BLaER1 (cell line): ENCODE results near the gene MRPS26.
A peak's percentile ranks its signal among the peaks of the same experiment; 100 is the strongest.

Experiments
- H3K27ac ChIP-seq: shearing (Covaris generic); formaldehyde crosslinking; 2 replicates; pipeline ENCODE4 v1.8.1; 2022
- H3K27me3 ChIP-seq: shearing (Covaris generic); formaldehyde crosslinking; 2 replicates; pipeline ENCODE4 v1.8.1; 2022
- H3K36me3 ChIP-seq: shearing (Covaris generic); formaldehyde crosslinking; 2 replicates; pipeline ENCODE4 v1.8.1; 2022
- H3K4me1 ChIP-seq: shearing (Covaris generic); formaldehyde crosslinking; 2 replicates; pipeline ENCODE4 v1.8.1; 2022
- H3K4me2 ChIP-seq: shearing (Covaris generic); formaldehyde crosslinking; 2 replicates; pipeline ENCODE4 v1.8.1; 2022
- H3K4me3 ChIP-seq: shearing (Covaris generic); formaldehyde crosslinking; 2 replicates; pipeline ENCODE4 v1.8.1; 2022
- H3K9ac ChIP-seq: shearing (Covaris generic); formaldehyde crosslinking; 2 replicates; pipeline ENCODE4 v1.8.1; 2022
- H3K9me3 ChIP-seq: shearing (Covaris generic); formaldehyde crosslinking; 2 replicates; pipeline ENCODE4 v1.8.1; 2022
- H4K20me1 ChIP-seq: shearing (Covaris generic); formaldehyde crosslinking; 2 replicates; pipeline ENCODE4 v1.8.1; 2022
- Cebpa-rat ChIP-seq: shearing (Covaris generic); IDR thresholded peaks from 2 replicates; pipeline ENCODE4 v1.8.1; 2022

MRPS26 gene

GRCh38 chr20:3041854-3042409, 3.9 kb upstream of the MRPS26 start:
- no peak overlapping the region for H3K4me3 ChIP-seq
- H3K9ac ChIP-seq: no peak overlapping the region
- H3K4me1 ChIP-seq: peaks cover 13% of the 10 kb centered on the region
- H3K4me2 ChIP-seq: no peak overlapping the region
- peaks cover 51% of the 10 kb centered on the region for H3K36me3 ChIP-seq
- TF ChIP-seq Cebpa-rat: no peak
- no peaks in the 10 kb centered on the region for H3K27me3 ChIP-seq
- no peaks in the 10 kb centered on the region for H3K9me3 ChIP-seq
- H4K20me1 ChIP-seq: peaks cover 9% of the 10 kb centered on the region
- H3K27ac ChIP-seq: no peak overlapping the region

- Histone ChIP-seq H3K9ac (no peak overlapping the region), H4K20me1 (peaks cover 16% of the 10 kb centered on the region), H3K27me3 (no peaks in the 10 kb centered on the region), H3K4me1 (peaks cover 20% of the 10 kb centered on the region), H3K4me3 (no peak overlapping the region), H3K4me2 (no peak overlapping the region), H3K36me3 (peaks cover 48% of the 10 kb centered on the region), H3K27ac (no peak overlapping the region), H3K9me3 (no peaks in the 10 kb centered on the region)
- no peak for TF ChIP-seq Cebpa-rat
These were observed 3.2 kb upstream of the MRPS26 start for GRCh38 chr20:3042625-3043024.

GRCh38 chr20:3043322-3043721, 2.5 kb upstream of the MRPS26 start, which contains the start of gene GNRH2:
Gene GNRH2, plus strand, starts transcription at chr20:3043622. Its CDS starts 793 bp downstream, at chr20:3044415.
- Histone ChIP-seq H3K4me3 (no peak within 1 kb of the TSS), H3K4me1 (peaks cover 24% of the 10 kb centered on the region), H3K27me3 (no peaks in the 10 kb centered on the region), H3K27ac (no peak within 1 kb of the TSS), H3K9me3 (no peaks in the 10 kb centered on the region), H3K36me3 (peaks cover 48% of the 10 kb centered on the region), H4K20me1 (peaks cover 22% of the 10 kb centered on the region), H3K4me2 (no peak within 1 kb of the TSS), H3K9ac (no peak within 1 kb of the TSS)
- no peak for TF ChIP-seq Cebpa-rat

- Histone ChIP-seq H3K27me3 (no peaks in the 10 kb centered on the region), H3K4me2 (peak overlapping the region; percentile 98), H3K4me1 (peaks cover 24% of the 10 kb centered on the region), H3K9me3 (no peaks in the 10 kb centered on the region), H3K27ac (no peak overlapping the region), H3K4me3 (no peak overlapping the region), H3K9ac (no peak overlapping the region), H4K20me1 (peaks cover 29% of the 10 kb centered on the region), H3K36me3 (peaks cover 48% of the 10 kb centered on the region)
- TF ChIP-seq Cebpa-rat: no peak
These were observed 1.4 kb upstream of the MRPS26 start for GRCh38 chr20:3044336-3044965.

GRCh38 chr20:3045042-3045815, 623 bp upstream of the MRPS26 start:
- Histone ChIP-seq H3K9me3 (no peaks in the 10 kb centered on the region), H3K9ac (peak overlapping the region; percentile 83), H4K20me1 (peaks cover 29% of the 10 kb centered on the region), H3K27ac (peak overlapping the region; percentile 91), H3K27me3 (no peaks in the 10 kb centered on the region), H3K4me3 (peak overlapping the region; percentile 98), H3K4me1 (peaks cover 24% of the 10 kb centered on the region), H3K36me3 (peaks cover 48% of the 10 kb centered on the region), H3K4me2 (peak overlapping the region; percentile 98)
- TF ChIP-seq Cebpa-rat: no peak

GRCh38 chr20:3046677-3047462, 1.0 kb downstream of the MRPS26 start:
- Histone ChIP-seq H3K36me3 (peaks cover 47% of the 10 kb centered on the region), H3K9me3 (no peaks in the 10 kb centered on the region), H4K20me1 (peaks cover 29% of the 10 kb centered on the region), H3K4me2 (peak overlapping the region; percentile 98), H3K4me1 (peaks cover 24% of the 10 kb centered on the region), H3K27ac (peak overlapping the region; percentile 91), H3K27me3 (no peaks in the 10 kb centered on the region), H3K4me3 (peak overlapping the region; percentile 98), H3K9ac (peak overlapping the region; percentile 83)
- no peak for TF ChIP-seq Cebpa-rat

- Histone ChIP-seq H4K20me1 (peaks cover 29% of the 10 kb centered on the region), H3K9ac (no peak overlapping the region; the same call in 1 of the 2 replicates), H3K36me3 (peaks cover 47% of the 10 kb centered on the region), H3K27ac (no peak overlapping the region), H3K4me3 (peak overlapping the region; percentile 98), H3K4me2 (peak overlapping the region; percentile 98), H3K9me3 (no peaks in the 10 kb centered on the region), H3K27me3 (no peaks in the 10 kb centered on the region), H3K4me1 (peaks cover 25% of the 10 kb centered on the region)
- TF ChIP-seq Cebpa-rat: no peak
These were observed 1.9 kb downstream of the MRPS26 start for GRCh38 chr20:3047486-3048419.

- Histone ChIP-seq H3K4me3 (no peak overlapping the region), H3K27me3 (no peaks in the 10 kb centered on the region), H3K4me2 (no peak overlapping the region), H3K9me3 (no peaks in the 10 kb centered on the region), H3K27ac (no peak overlapping the region), H4K20me1 (peaks cover 25% of the 10 kb centered on the region), H3K4me1 (peaks cover 20% of the 10 kb centered on the region), H3K36me3 (peaks cover 42% of the 10 kb centered on the region), H3K9ac (no peak overlapping the region)
- no peak for TF ChIP-seq Cebpa-rat
These were observed 5.7 kb downstream of the MRPS26 start for GRCh38 chr20:3051385-3052019.
